Vagina (tissue), 2 donors: ENCODE results near the gene RDH14. TPM values are rescaled to one million over a fixed set of nuclear protein-coding genes. Genes with fewer than 3 reads are reported as not detected.

Source experiments
- DNase-seq, 2 donors: peaks; one replicate each; pipeline ENCODE4 v3.0.0-alpha.2; 2017; ENCODE audit errors: extremely low spot score in 2 of 2
- H3K27ac ChIP-seq: fragments of 200-600 bp; sonication (generic); one replicate; pipeline ENCODE4 v1.5.1; 2019
- H3K27me3 ChIP-seq: fragments of 200-600 bp; sonication (generic); one replicate; pipeline ENCODE4 v1.5.1; 2019
- H3K36me3 ChIP-seq, 2 donors: fragments of 200-600 bp; sonication (generic); one replicate each; pipeline ENCODE4 v1.5.1; 2017 to 2019
- H3K4me1 ChIP-seq: fragments of 200-600 bp; sonication (generic); one replicate; pipeline ENCODE4 v1.5.1; 2019
- H3K4me3 ChIP-seq, 2 donors: fragments of 200-600 bp; sonication (generic); 1 replicate in 1 of 2; 2 replicates in 1 of 2; pipeline ENCODE4 v1.5.1; 2016 to 2019
- H3K9me3 ChIP-seq: fragments of 200-600 bp; sonication (generic); one replicate; pipeline ENCODE4 v1.5.1; 2019
- CTCF ChIP-seq, 3 experiments: fragments of 450-650 bp in 2 of 3; fragments of 200-600 bp in 1 of 3; sonication (generic) in 1 of 3; IDR thresholded peaks; one replicate each; pipeline ENCODE4 v1.5.1; 2017 to 2019; ENCODE audit warnings: antibody characterized with exemption in 3 of 3, mild to moderate bottlenecking in 2 of 3, moderate library complexity in 2 of 3
- POLR2A ChIP-seq, 2 donors: fragments of 450-650 bp; IDR thresholded peaks; one replicate each; pipeline ENCODE4 v1.6.1; 2017; ENCODE audit warnings: antibody characterized with exemption in 2 of 2, mild to moderate bottlenecking in 2 of 2, moderate library complexity in 2 of 2
- POLR2AphosphoS5 ChIP-seq, 2 donors: sonication (generic); formaldehyde crosslinking; IDR thresholded peaks; one replicate each; pipeline ENCODE4 v1.9.0; 2017; ENCODE audit warnings: antibody characterized with exemption in 2 of 2, mild to moderate bottlenecking in 2 of 2, low read depth in 1 of 2; ENCODE audit not compliant: insufficient read depth in 1 of 2
- intact Hi-C: fragments of 100-400 bp; cut with DNase I; formaldehyde crosslinking; loops from one replicate; pipeline ENCODE4 v1.15.1; 2023
- total RNA-seq: library from RNA; depleted of rRNA; stranded (reverse); fragments of >200 nt; gene quantifications from one replicate; pipeline ENCODE4 v1.2.3, GENCODE V29; 2016

The RDH14 gene
- total RNA-seq, 1 donor from 2014 or later: 25.3 TPM

- intact Hi-C loops: no loop called here
- TF ChIP-seq POLR2AphosphoS5 (IDR thresholded peaks at IDR 0.05; ENCODE audit: insufficient read depth in 1 of 2, low read depth in 1 of 2) (no peak), CTCF (IDR thresholded peaks at IDR 0.05) (no peak), POLR2A (IDR thresholded peaks at IDR 0.05) (no peak)
- H3K4me1 ChIP-seq: peaks cover 36% of the 10 kb centered on the region
- no peak for DNase-seq
- H3K27me3 ChIP-seq: no peaks in the 10 kb centered on the region
- H3K4me3 ChIP-seq: no peak overlapping the region
- no peak overlapping the region for H3K27ac ChIP-seq
- H3K36me3 ChIP-seq: peaks cover 0 to 15% of the 10 kb centered on the region in 2 donors
- H3K9me3 ChIP-seq: no peaks in the 10 kb centered on the region
Measured at GRCh38 chr2:18551169-18551568, 9.3 kb downstream of the RDH14 start.

GRCh38 chr2:18550433-18550832 is 10.0 kb downstream of the RDH14 start:
- intact Hi-C loops: no loop called here
- H3K27me3 ChIP-seq: no peaks in the 10 kb centered on the region
- H3K27ac ChIP-seq: no peak overlapping the region
- H3K4me3 ChIP-seq: no peak overlapping the region
- no peaks in the 10 kb centered on the region for H3K9me3 ChIP-seq
- TF ChIP-seq POLR2AphosphoS5 (IDR thresholded peaks at IDR 0.05; ENCODE audit: insufficient read depth in 1 of 2, low read depth in 1 of 2) (no peak), POLR2A (IDR thresholded peaks at IDR 0.05) (no peak), CTCF (IDR thresholded peaks at IDR 0.05) (no peak)
- DNase-seq: no peak
- peaks cover 0 to 14% of the 10 kb centered on the region in 2 donors for H3K36me3 ChIP-seq
- H3K4me1 ChIP-seq: peaks cover 36% of the 10 kb centered on the region

GRCh38 chr2:18549083-18549482 is 11.4 kb downstream of the RDH14 start:
- H3K4me1 ChIP-seq: peaks cover 32% of the 10 kb centered on the region
- no peaks in the 10 kb centered on the region for H3K9me3 ChIP-seq
- no peak for TF ChIP-seq POLR2AphosphoS5 (IDR thresholded peaks at IDR 0.05; ENCODE audit: insufficient read depth in 1 of 2, low read depth in 1 of 2)
- no peak for TF ChIP-seq CTCF (IDR thresholded peaks at IDR 0.05)
- TF ChIP-seq POLR2A (IDR thresholded peaks at IDR 0.05): no peak

GRCh38 chr2:18548621-18549020 is 11.8 kb downstream of the RDH14 start:
- Histone ChIP-seq H3K9me3 (no peaks in the 10 kb centered on the region), H3K4me1 (peaks cover 27% of the 10 kb centered on the region), H3K4me3 (no peak overlapping the region), H3K27me3 (no peaks in the 10 kb centered on the region), H3K36me3 (no peaks in the 10 kb centered on the region), H3K27ac (no peak overlapping the region)
- no peak for DNase-seq
- TF ChIP-seq POLR2A (IDR thresholded peaks at IDR 0.05) (no peak), POLR2AphosphoS5 (IDR thresholded peaks at IDR 0.05; ENCODE audit: insufficient read depth in 1 of 2, low read depth in 1 of 2) (no peak), CTCF (IDR thresholded peaks at IDR 0.05) (no peak)
- intact Hi-C loops: no loop called here

More at GRCh38 chr2:18549083-18549482, 11.4 kb downstream of the RDH14 start:
- intact Hi-C loops: no loop called here
- no peak overlapping the region for H3K4me3 ChIP-seq
- no peaks in the 10 kb centered on the region for H3K27me3 ChIP-seq
- H3K27ac ChIP-seq: no peak overlapping the region
- no peak for DNase-seq
- H3K36me3 ChIP-seq: peaks cover 0 to under 1% of the 10 kb centered on the region in 2 donors

GRCh38 chr2:18546567-18546966 is 13.9 kb downstream of the RDH14 start:
- intact Hi-C loops: no loop called here
- Histone ChIP-seq H3K27ac (no peak overlapping the region), H3K4me3 (no peak overlapping the region), H3K9me3 (no peaks in the 10 kb centered on the region), H3K4me1 (peaks cover 7% of the 10 kb centered on the region), H3K27me3 (no peaks in the 10 kb centered on the region), H3K36me3 (no peaks in the 10 kb centered on the region)
- TF ChIP-seq CTCF (IDR thresholded peaks at IDR 0.05) (no peak), POLR2A (IDR thresholded peaks at IDR 0.05) (no peak), POLR2AphosphoS5 (IDR thresholded peaks at IDR 0.05; ENCODE audit: insufficient read depth in 1 of 2, low read depth in 1 of 2) (no peak)
- no peak for DNase-seq
